OCI-LY7 (cell line): Measurements from ENCODE around the gene NACC1. TPM values are rescaled to one million over a fixed set of nuclear protein-coding genes. Genes with fewer than 3 reads are reported as not detected.

Source experiments
- BruUV-seq: library from RNA; stranded (reverse); fragments of 400-500 nt; replicated peaks from 2 replicates; lab custom pipeline; 2021; lab: Mats Ljungman, UMichigan
- CTCF ChIA-PET: fragments of 300-600 bp; sonication (Branson Sonifier 250); formaldehyde crosslinking; loops from one replicate; lab custom pipeline; 2022; ENCODE audit warnings: antibody characterized with exemption; ENCODE audit not compliant: unreplicated experiment; lab: Charles Lee
- POLR2A ChIA-PET: fragments of 300-600 bp; sonication (Branson Sonifier 250); formaldehyde crosslinking; loops from one replicate; lab custom pipeline; 2022; ENCODE audit warnings: antibody characterized with exemption; lab: Charles Lee
- DNase-seq: peaks from one replicate; pipeline ENCODE4 v3.0.0-alpha.2; 2015; ENCODE audit warnings: low spot score
- H2AFZ ChIP-seq: fragments of 200-600 bp; sonication (generic), shearing (Covaris generic); 2 replicates; pipeline ENCODE4 v1.6.1; 2014; ENCODE audit warnings: mild to moderate bottlenecking, antibody characterized with exemption, low read length, moderate library complexity
- H3K27ac ChIP-seq: fragments of 200-600 bp; sonication (generic); 2 replicates; pipeline ENCODE4 v1.5.1; 2014; ENCODE audit warnings: mixed run types, low read depth, mild to moderate bottlenecking, moderate library complexity, low read length, inconsistent platforms; ENCODE audit not compliant: poor library complexity, severe bottlenecking
- H3K36me3 ChIP-seq: fragments of 200-600 bp; sonication (generic); 2 replicates; pipeline ENCODE4 v1.6.1; 2014; ENCODE audit warnings: mild to moderate bottlenecking, antibody characterized with exemption, low read length, moderate library complexity, mixed read lengths; ENCODE audit not compliant: insufficient read depth
- H3K4me1 ChIP-seq: fragments of 200-600 bp; sonication (generic); 2 replicates; pipeline ENCODE4 v1.5.1; 2014; ENCODE audit warnings: mild to moderate bottlenecking, low read length; ENCODE audit not compliant: insufficient read depth, poor library complexity, severe bottlenecking
- H3K4me2 ChIP-seq: fragments of 200-600 bp; sonication (generic); 2 replicates; pipeline ENCODE4 v1.6.1; 2014; ENCODE audit warnings: mild to moderate bottlenecking, low read length
- H3K4me3 ChIP-seq: fragments of 200-600 bp; sonication (generic); 2 replicates; pipeline ENCODE4 v1.5.1; 2014; ENCODE audit warnings: mild to moderate bottlenecking, low read depth, low read length; ENCODE audit not compliant: poor library complexity, severe bottlenecking
- H3K79me2 ChIP-seq: fragments of 200-600 bp; sonication (generic); 2 replicates; pipeline ENCODE4 v1.6.1; 2016; ENCODE audit warnings: low read depth, mild to moderate bottlenecking, low read length, moderate library complexity, mixed read lengths; ENCODE audit not compliant: insufficient read depth
- H3K9me2 ChIP-seq: fragments of 200-600 bp; sonication (generic); 2 replicates; pipeline ENCODE4 v1.6.1; 2016; ENCODE audit warnings: mild to moderate bottlenecking, low read length, mixed read lengths; ENCODE audit not compliant: insufficient read depth
- H3K9me3 ChIP-seq: fragments of 200-600 bp; sonication (generic); 2 replicates; pipeline ENCODE4 v1.6.1; 2014; ENCODE audit warnings: mild to moderate bottlenecking, mixed run types, low read length, mixed read lengths
- H4K20me1 ChIP-seq: fragments of 200-600 bp; sonication (generic); 2 replicates; pipeline ENCODE4 v1.6.1; 2014; ENCODE audit warnings: mild to moderate bottlenecking, antibody characterized with exemption, low read length, moderate library complexity, mixed read lengths; ENCODE audit not compliant: insufficient read depth
- EZH2phosphoT487 ChIP-seq: fragments of 200-600 bp; sonication (generic); IDR thresholded peaks from 2 replicates; pipeline ENCODE4 v1.6.1; 2018; ENCODE audit warnings: low read depth, borderline replicate concordance, mild to moderate bottlenecking, mixed run types, antibody characterized with exemption, low read length, moderate library complexity, mixed read lengths
- intact Hi-C: fragments of 100-400 bp; cut with micrococcal nuclease; formaldehyde crosslinking; loops from one replicate; pipeline ENCODE4 v1.10.0; 2022; ENCODE audit not compliant: unreplicated experiment
- total RNA-seq, 2 experiments: library from RNA; depleted of rRNA in 1 of 2; stranded (reverse); fragments of >200 nt in 1 of 2; shearing (Covaris generic) in 1 of 2; gene quantifications; 2 replicates each; pipeline ENCODE4 v1.2.3, GENCODE V29; 2014 to 2022
- TF ChIP-seq, protein P1 (sequence below): fragments of 200-600 bp; sonication (generic); conservative IDR thresholded peaks from 2 replicates; pipeline ENCODE4 v1.5.1; 2014; ENCODE audit warnings: mild to moderate bottlenecking, antibody characterized with exemption, low read length, moderate library complexity, mixed read lengths

NACC1 gene
- total RNA-seq, 2 experiments from 2014 or later: 52.9 to 56.3 TPM

DNA sequence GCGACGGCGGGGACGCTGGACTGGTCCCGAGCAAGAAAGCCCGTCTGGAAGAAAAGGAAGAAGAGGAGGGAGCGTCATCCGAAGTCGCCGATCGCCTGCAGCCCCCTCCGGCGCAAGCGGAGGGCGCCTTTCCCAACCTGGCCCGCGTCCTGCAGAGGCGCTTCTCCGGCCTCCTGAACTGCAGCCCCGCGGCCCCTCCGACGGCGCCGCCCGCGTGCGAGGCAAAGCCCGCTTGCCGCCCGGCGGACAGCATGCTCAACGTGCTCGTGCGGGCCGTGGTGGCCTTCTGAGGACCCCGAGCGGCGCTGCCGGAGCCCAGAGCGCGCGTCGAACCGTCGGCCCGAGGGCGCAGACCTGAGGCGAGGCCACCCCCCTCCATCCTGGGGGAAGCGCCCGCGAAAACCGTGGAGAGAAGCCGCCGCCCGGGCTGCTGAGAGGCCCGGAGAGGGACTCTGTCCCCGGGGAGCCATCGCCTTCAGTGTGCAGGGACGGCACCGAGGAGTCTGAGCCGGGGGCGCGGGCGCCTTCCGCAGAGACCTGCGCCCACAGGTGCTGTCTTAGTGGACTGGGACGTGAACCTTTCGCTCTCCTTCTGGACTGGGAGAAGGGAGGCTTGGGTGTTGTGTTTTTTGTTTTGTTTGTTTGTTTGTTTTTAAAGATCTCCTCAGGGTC, 35.6 kb downstream of the NACC1 start:
- peak overlapping the region; percentile 100 for H3K27ac ChIP-seq
- H4K20me1 ChIP-seq: 0 out of 2 replicates have a peak, but pooled peaks cover 5% of the 10 kb centered on the region
- POLR2A ChIA-PET: interaction anchor here (0.6 kb wide), 1 partner anchor 73 kb away, joined by 3 read pairs; no protein-coding TSS in a partner anchor
- peaks cover 23% of the 10 kb centered on the region for H3K36me3 ChIP-seq
- peaks cover 46% of the 10 kb centered on the region for H3K79me2 ChIP-seq
- BruUV-seq: no TSS peak
- CTCF ChIA-PET: interaction anchor here (1.0 kb wide), 1 partner anchor 28 kb away, joined by 3 read pairs; no protein-coding TSS in a partner anchor
- no peaks in the 10 kb centered on the region for H3K9me2 ChIP-seq
- peaks cover 38% of the 10 kb centered on the region for H3K4me1 ChIP-seq
- intact Hi-C loops: loop anchor here (1.0 to 2.0 kb wide), 3 partner anchors 13 to 49 kb away; no protein-coding TSS in a partner anchor
- DNase-seq: peak; percentile 78
- no peak overlapping the region for H2AFZ ChIP-seq
- TF ChIP-seq EZH2phosphoT487: no peak
- TF ChIP-seq, protein P1, sequence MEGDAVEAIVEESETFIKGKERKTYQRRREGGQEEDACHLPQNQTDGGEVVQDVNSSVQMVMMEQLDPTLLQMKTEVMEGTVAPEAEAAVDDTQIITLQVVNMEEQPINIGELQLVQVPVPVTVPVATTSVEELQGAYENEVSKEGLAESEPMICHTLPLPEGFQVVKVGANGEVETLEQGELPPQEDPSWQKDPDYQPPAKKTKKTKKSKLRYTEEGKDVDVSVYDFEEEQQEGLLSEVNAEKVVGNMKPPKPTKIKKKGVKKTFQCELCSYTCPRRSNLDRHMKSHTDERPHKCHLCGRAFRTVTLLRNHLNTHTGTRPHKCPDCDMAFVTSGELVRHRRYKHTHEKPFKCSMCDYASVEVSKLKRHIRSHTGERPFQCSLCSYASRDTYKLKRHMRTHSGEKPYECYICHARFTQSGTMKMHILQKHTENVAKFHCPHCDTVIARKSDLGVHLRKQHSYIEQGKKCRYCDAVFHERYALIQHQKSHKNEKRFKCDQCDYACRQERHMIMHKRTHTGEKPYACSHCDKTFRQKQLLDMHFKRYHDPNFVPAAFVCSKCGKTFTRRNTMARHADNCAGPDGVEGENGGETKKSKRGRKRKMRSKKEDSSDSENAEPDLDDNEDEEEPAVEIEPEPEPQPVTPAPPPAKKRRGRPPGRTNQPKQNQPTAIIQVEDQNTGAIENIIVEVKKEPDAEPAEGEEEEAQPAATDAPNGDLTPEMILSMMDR: peak; percentile 19
- H3K9me3 ChIP-seq: no peaks in the 10 kb centered on the region
- peak overlapping the region; percentile 97 for H3K4me3 ChIP-seq
- H3K4me2 ChIP-seq: peak overlapping the region; percentile 96

DNA sequence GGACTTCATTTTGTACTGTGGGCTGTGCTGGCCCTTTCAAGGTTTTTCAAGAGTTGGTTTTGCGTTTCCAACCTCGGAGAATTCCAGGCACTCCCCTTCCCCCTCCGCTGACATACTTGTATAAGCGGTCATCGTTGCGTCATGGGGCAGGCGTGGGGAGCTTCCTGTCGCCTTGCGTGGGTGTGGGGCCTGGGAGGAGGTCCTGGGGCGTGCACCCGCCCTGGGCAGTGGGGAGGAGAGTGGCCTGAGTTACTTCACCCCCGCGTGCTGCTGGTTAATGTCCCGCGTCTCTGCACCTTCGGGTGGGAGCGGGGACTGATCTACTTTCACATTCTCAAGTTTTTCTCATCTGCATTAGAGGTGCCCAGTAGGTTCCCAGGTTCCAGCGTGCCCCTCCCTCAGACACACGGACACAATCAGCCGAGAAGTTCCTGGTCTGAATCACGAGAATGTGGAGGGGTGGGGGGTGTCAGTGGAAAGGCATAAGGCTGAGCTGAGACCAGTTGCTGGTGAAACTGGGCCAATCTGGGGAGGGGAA, 36.2 kb downstream of the NACC1 start:
- Histone ChIP-seq H3K79me2 (peaks cover 46% of the 10 kb centered on the region), H3K27ac (peak overlapping the region; percentile 100), H3K4me3 (peak overlapping the region; percentile 97), H3K9me2 (no peaks in the 10 kb centered on the region), H3K4me1 (peaks cover 39% of the 10 kb centered on the region), H3K9me3 (no peaks in the 10 kb centered on the region), H3K36me3 (peaks cover 23% of the 10 kb centered on the region), H2AFZ (no peak overlapping the region), H3K4me2 (peak overlapping the region; percentile 96), H4K20me1 (0 out of 2 replicates have a peak, but pooled peaks cover 5% of the 10 kb centered on the region)
- CTCF ChIA-PET: no interaction called here
- no TSS peak for BruUV-seq
- peak; percentile 60 for DNase-seq
- TF ChIP-seq EZH2phosphoT487: no peak
- TF ChIP-seq, protein P1: no peak
- POLR2A ChIA-PET: interaction anchor here (0.6 kb wide), 1 partner anchor 74 kb away, joined by 3 read pairs; no protein-coding TSS in a partner anchor
- intact Hi-C loops: loop anchor here (2.0 kb wide), 1 partner anchor 40 kb away; no protein-coding TSS in a partner anchor
